ENCODE results near the gene LHFPL4.

- no peak for TF ChIP-seq CTCF (conservative IDR thresholded peaks at IDR 0.05)
- TF ChIP-seq EZH2 (IDR thresholded peaks at IDR 0.05; ENCODE audit: low read depth), result no peak
These were observed 10.2 kb upstream of the LHFPL4 start for GRCh38 chr3:9563851-9564250.

Measured in PC-9 (cell line).